ENCODE results near the gene LOXHD1. TPM values are rescaled to one million over a fixed set of nuclear protein-coding genes. Genes with fewer than 3 reads are reported as not detected.

The LOXHD1 gene
- total and polyA plus RNA-seq, 2 donors (not counting 1 experiment from before 2014, with no cell fraction given), result not detected

DNA sequence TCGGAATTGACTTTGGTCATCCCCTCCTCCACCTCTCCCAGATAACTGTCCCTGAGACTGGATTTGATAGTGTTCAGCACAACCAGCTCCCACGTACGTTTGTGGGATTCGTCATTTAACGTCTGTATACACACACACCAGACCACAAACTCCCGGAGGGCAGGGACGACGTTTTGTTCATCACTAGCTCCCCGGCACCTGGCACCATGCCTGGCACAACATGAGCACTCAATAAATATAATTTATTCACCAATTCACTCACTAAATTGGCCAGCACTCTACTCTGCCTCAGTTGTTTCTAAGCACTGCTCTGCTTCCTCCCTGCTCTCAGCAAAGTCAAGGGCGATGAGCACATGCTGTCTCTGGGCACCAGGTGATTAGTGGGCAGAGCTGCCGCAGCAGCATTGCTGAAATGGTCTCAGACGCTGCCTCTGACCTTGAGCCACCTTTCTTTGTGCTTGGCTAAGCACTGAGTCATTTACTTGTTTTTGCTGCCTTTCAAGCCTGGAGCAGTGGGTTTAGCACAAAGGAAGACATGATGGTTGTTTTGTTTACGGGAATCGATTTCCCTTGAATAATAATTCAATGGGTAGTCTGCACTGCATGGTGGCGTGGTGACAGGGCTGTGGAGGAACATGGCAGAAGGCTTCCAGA is 19.3 kb upstream of the LOXHD1 start:
- Histone ChIP-seq H3K9ac (ENCODE audit: low read length) (no peak overlapping the region), H3K27ac (ENCODE audit: low read length in 2 of 2) (no peak overlapping the region), H2AFZ (ENCODE audit: insufficient read depth, low read depth, low read length, poor library complexity, severe bottlenecking) (no peak overlapping the region), H3K4me2 (replicated peaks; ENCODE audit: low read depth, low read length, poor library complexity, severe bottlenecking) (no peak overlapping the region), H4K20me1 (ENCODE audit: control insufficient read depth, insufficient read depth, low read length, poor library complexity, severe bottlenecking) (no peaks in the 10 kb centered on the region), H3K4me3 (ENCODE audit: control extremely low read depth in 1 of 5, extremely low read depth in 1 of 5, insufficient read depth in 1 of 5, low read depth in 2 of 5, low read length in 4 of 5) (no peak overlapping the region), H3K36me3 (replicated peaks in 1 of 2; ENCODE audit: control extremely low read depth in 1 of 2, control insufficient read depth in 1 of 2, extremely low read depth in 1 of 2, insufficient read depth in 2 of 2, low read length in 1 of 2) (no peaks in the 10 kb centered on the region), H3K9me3 (ENCODE audit: control extremely low read depth in 1 of 3, control insufficient read depth in 2 of 3, insufficient read depth in 1 of 3, low read length in 2 of 3) (no peaks in the 10 kb centered on the region), H3K4me1 (ENCODE audit: control insufficient read depth in 2 of 2, insufficient read depth in 2 of 2, low read length in 2 of 2) (no peaks in the 10 kb centered on the region), H3K79me2 (ENCODE audit: control insufficient read depth, insufficient read depth, low read length) (no peaks in the 10 kb centered on the region), H3K27me3 (replicated peaks in 1 of 4; ENCODE audit: control extremely low read depth in 1 of 4, control insufficient read depth in 3 of 4, insufficient read depth in 4 of 4, low read length in 3 of 4) (no peaks in the 10 kb centered on the region)
- WGBS (ENCODE audit: insufficient coverage), result 74% methylated on average over 14 of the region's 15 CpGs
- CTCF ChIA-PET, result no interaction called here
- Mint-ChIP-seq H3K27ac (no peak overlapping the region), H3K4me3 (no peak overlapping the region), H3K9me3 (ENCODE audit: insufficient read depth) (no peaks in the 10 kb centered on the region), H3K27me3 (peaks cover 17% of the 10 kb centered on the region), H3K4me1 (no peaks in the 10 kb centered on the region)
- TF ChIP-seq CTCF (IDR thresholded peaks at IDR 0.05), result no peak
- TF ChIP-seq EZH2 (IDR thresholded peaks at IDR 0.05; ENCODE audit: borderline replicate concordance, insufficient read depth, low read depth, low read length, poor library complexity, severe bottlenecking), result no peak
- DNase-seq, result no peak
- no peak for ATAC-seq (ENCODE audit: low read depth)
- POLR2A ChIA-PET, result no interaction called here
- intact Hi-C loops (cut with micrococcal nuclease), result no loop called here

DNA sequence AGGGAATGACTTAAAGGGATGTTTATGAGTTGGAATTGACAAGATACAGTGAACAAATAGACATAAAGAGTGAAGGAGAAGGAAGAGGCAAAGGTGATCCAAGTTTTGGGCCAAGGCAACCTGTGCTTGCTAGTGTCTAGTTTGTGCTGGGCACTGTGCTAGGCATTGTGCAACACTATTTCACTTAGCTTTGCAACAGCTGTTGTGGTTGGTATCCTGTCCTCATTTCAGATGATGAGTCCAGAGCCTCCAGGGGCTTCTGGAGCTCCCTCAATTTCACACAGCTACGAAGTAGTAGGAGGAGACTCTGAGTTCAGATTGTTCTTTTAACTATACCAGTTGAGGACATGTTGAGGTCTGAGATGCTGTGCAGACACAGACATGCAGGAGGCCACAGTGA is 18.1 kb upstream of the LOXHD1 start:
- no peak for DNase-seq
- no peaks in the 10 kb centered on the region for H3K9me3 Mint-ChIP-seq (ENCODE audit: insufficient read depth)
- TF ChIP-seq CTCF (IDR thresholded peaks at IDR 0.05) (no peak), EZH2 (IDR thresholded peaks at IDR 0.05; ENCODE audit: borderline replicate concordance, insufficient read depth, low read depth, low read length, poor library complexity, severe bottlenecking) (no peak)
- Histone ChIP-seq H3K27ac (ENCODE audit: low read length in 2 of 2) (no peak overlapping the region), H3K27me3 (replicated peaks in 1 of 4; ENCODE audit: control extremely low read depth in 1 of 4, control insufficient read depth in 3 of 4, insufficient read depth in 4 of 4, low read length in 3 of 4) (no peaks in the 10 kb centered on the region), H4K20me1 (ENCODE audit: control insufficient read depth, insufficient read depth, low read length, poor library complexity, severe bottlenecking) (no peaks in the 10 kb centered on the region), H3K4me1 (ENCODE audit: control insufficient read depth in 2 of 2, insufficient read depth in 2 of 2, low read length in 2 of 2) (no peaks in the 10 kb centered on the region), H2AFZ (ENCODE audit: insufficient read depth, low read depth, low read length, poor library complexity, severe bottlenecking) (no peak overlapping the region), H3K4me2 (replicated peaks; ENCODE audit: low read depth, low read length, poor library complexity, severe bottlenecking) (no peak overlapping the region), H3K4me3 (ENCODE audit: control extremely low read depth in 1 of 5, extremely low read depth in 1 of 5, insufficient read depth in 1 of 5, low read depth in 2 of 5, low read length in 4 of 5) (no peak overlapping the region), H3K79me2 (ENCODE audit: control insufficient read depth, insufficient read depth, low read length) (no peaks in the 10 kb centered on the region), H3K9ac (ENCODE audit: low read length) (no peak overlapping the region), H3K36me3 (replicated peaks in 1 of 2; ENCODE audit: control extremely low read depth in 1 of 2, control insufficient read depth in 1 of 2, extremely low read depth in 1 of 2, insufficient read depth in 2 of 2, low read length in 1 of 2) (no peaks in the 10 kb centered on the region), H3K9me3 (ENCODE audit: control extremely low read depth in 1 of 3, control insufficient read depth in 2 of 3, insufficient read depth in 1 of 3, low read length in 2 of 3) (no peaks in the 10 kb centered on the region)
- POLR2A ChIA-PET, result no interaction called here
- intact Hi-C loops (cut with micrococcal nuclease), result no loop called here
- WGBS (ENCODE audit: insufficient coverage), result 60% methylated on average over 1 of the region's 1 CpG
- no peak overlapping the region for H3K4me3 Mint-ChIP-seq
- no peaks in the 10 kb centered on the region for H3K4me1 Mint-ChIP-seq
- H3K27ac Mint-ChIP-seq, result no peak overlapping the region
- CTCF ChIA-PET, result no interaction called here
- no peak for ATAC-seq (ENCODE audit: low read depth)
- H3K27me3 Mint-ChIP-seq, result peaks cover 17% of the 10 kb centered on the region

Data from B cell (primary cell).